DND-41 (cell line): ENCODE measurements around the gene MGAM2.

Experiments used
- ATAC-seq: fragments of 200-7000 bp; cut with Tn5 transposase; 3 replicates; pipeline ENCODE4 v1.9.1; 2021; ENCODE audit warnings: low read depth; ENCODE audit not compliant: insufficient read depth
- DNase-seq: peaks from one replicate; pipeline ENCODE4 v3.0.0-alpha.2; 2020
- H2AFZ ChIP-seq: 2 replicates; pipeline ENCODE4 v1.6.0; 2012; ENCODE audit warnings: low read depth, low read length
- H3K27ac ChIP-seq: 2 replicates; pipeline ENCODE4 v1.5.1; 2012; ENCODE audit warnings: low read length, inconsistent platforms
- H3K27me3 ChIP-seq: fragments of 200-600 bp; sonication (generic); 2 replicates; pipeline ENCODE4 v1.6.0; 2012; ENCODE audit warnings: low read length, mild to moderate bottlenecking, inconsistent platforms; ENCODE audit not compliant: insufficient read depth, poor library complexity
- H3K36me3 ChIP-seq: 2 replicates; pipeline ENCODE4 v1.5.1; 2012; ENCODE audit warnings: low read length, inconsistent platforms; ENCODE audit not compliant: insufficient read depth
- H3K4me1 ChIP-seq: 2 replicates; pipeline ENCODE4 v1.5.1; 2012; ENCODE audit warnings: mild to moderate bottlenecking, low read length; ENCODE audit not compliant: insufficient read depth
- H3K4me2 ChIP-seq: 2 replicates; pipeline ENCODE4 v1.6.0; 2012; ENCODE audit warnings: mild to moderate bottlenecking, moderate library complexity, low read length, inconsistent platforms; ENCODE audit not compliant: insufficient read depth
- H3K4me3 ChIP-seq, 2 experiments: fragments of 200-600 bp in 1 of 2; shearing (Covaris generic) in 1 of 2; 2 replicates each; pipeline ENCODE4 v1.5.1; 2012 to 2016; ENCODE audit warnings: inconsistent platforms in 2 of 2, low read length in 2 of 2, mild to moderate bottlenecking in 2 of 2, low read depth in 1 of 2, moderate library complexity in 1 of 2
- H3K79me2 ChIP-seq: 2 replicates; pipeline ENCODE4 v1.6.0; 2012; ENCODE audit warnings: low read length, inconsistent platforms; ENCODE audit not compliant: insufficient read depth
- H3K9ac ChIP-seq: 2 replicates; pipeline ENCODE4 v1.6.0; 2012; ENCODE audit warnings: low read depth, mild to moderate bottlenecking, inconsistent platforms, low read length, moderate library complexity
- H3K9me3 ChIP-seq: 2 replicates; pipeline ENCODE4 v1.5.1; 2012; ENCODE audit warnings: low read length, moderate library complexity, mild to moderate bottlenecking, inconsistent platforms; ENCODE audit not compliant: insufficient read depth, severe bottlenecking
- H4K20me1 ChIP-seq: 2 replicates; pipeline ENCODE4 v1.6.0; 2012; ENCODE audit warnings: low read length; ENCODE audit not compliant: insufficient read depth
- EZH2 ChIP-seq: IDR thresholded peaks from 3 replicates; pipeline ENCODE4 v1.6.1; 2012; ENCODE audit warnings: borderline replicate concordance, low read depth, mild to moderate bottlenecking, moderate library complexity, low read length, inconsistent platforms; ENCODE audit not compliant: severe bottlenecking
- TF ChIP-seq, protein P1 (sequence below): IDR thresholded peaks from 2 replicates; pipeline ENCODE4 v1.5.1; 2012; ENCODE audit warnings: borderline replicate concordance, low read length, moderate library complexity, mild to moderate bottlenecking; ENCODE audit not compliant: poor library complexity, severe bottlenecking; ENCODE audit errors: extremely low read depth

MGAM2 gene

GRCh38 chr7:142158736-142159496 is 47.4 kb downstream of the MGAM2 start:
- Histone ChIP-seq H3K27ac (no peak overlapping the region), H3K9me3 (no peaks in the 10 kb centered on the region), H3K79me2 (no peaks in the 10 kb centered on the region), H4K20me1 (no peaks in the 10 kb centered on the region), H2AFZ (no peak overlapping the region), H3K9ac (no peak overlapping the region), H3K4me2 (no peak overlapping the region), H3K36me3 (no peaks in the 10 kb centered on the region), H3K4me3 (no peak overlapping the region), H3K27me3 (peaks cover 3% of the 10 kb centered on the region), H3K4me1 (no peaks in the 10 kb centered on the region)
- TF ChIP-seq, protein P1, sequence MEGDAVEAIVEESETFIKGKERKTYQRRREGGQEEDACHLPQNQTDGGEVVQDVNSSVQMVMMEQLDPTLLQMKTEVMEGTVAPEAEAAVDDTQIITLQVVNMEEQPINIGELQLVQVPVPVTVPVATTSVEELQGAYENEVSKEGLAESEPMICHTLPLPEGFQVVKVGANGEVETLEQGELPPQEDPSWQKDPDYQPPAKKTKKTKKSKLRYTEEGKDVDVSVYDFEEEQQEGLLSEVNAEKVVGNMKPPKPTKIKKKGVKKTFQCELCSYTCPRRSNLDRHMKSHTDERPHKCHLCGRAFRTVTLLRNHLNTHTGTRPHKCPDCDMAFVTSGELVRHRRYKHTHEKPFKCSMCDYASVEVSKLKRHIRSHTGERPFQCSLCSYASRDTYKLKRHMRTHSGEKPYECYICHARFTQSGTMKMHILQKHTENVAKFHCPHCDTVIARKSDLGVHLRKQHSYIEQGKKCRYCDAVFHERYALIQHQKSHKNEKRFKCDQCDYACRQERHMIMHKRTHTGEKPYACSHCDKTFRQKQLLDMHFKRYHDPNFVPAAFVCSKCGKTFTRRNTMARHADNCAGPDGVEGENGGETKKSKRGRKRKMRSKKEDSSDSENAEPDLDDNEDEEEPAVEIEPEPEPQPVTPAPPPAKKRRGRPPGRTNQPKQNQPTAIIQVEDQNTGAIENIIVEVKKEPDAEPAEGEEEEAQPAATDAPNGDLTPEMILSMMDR: no peak
- no peak for TF ChIP-seq EZH2
- ATAC-seq (no peak), DNase-seq (no peak)

- H3K9ac ChIP-seq: no peak overlapping the region
- ATAC-seq: no peak
- H3K4me3 ChIP-seq: no peak overlapping the region
- H3K79me2 ChIP-seq: no peaks in the 10 kb centered on the region
- peaks cover 15% of the 10 kb centered on the region for H3K27me3 ChIP-seq
- no peaks in the 10 kb centered on the region for H3K4me1 ChIP-seq
- no peak for DNase-seq
- no peaks in the 10 kb centered on the region for H3K9me3 ChIP-seq
- H4K20me1 ChIP-seq: no peaks in the 10 kb centered on the region
- no peak overlapping the region for H2AFZ ChIP-seq
- H3K36me3 ChIP-seq: no peaks in the 10 kb centered on the region
- no peak overlapping the region for H3K27ac ChIP-seq
- no peak overlapping the region for H3K4me2 ChIP-seq
- TF ChIP-seq EZH2: no peak
- TF ChIP-seq, protein P1: no peak
Observed at GRCh38 chr7:142161921-142162320, 50.4 kb downstream of the MGAM2 start.

DNA sequence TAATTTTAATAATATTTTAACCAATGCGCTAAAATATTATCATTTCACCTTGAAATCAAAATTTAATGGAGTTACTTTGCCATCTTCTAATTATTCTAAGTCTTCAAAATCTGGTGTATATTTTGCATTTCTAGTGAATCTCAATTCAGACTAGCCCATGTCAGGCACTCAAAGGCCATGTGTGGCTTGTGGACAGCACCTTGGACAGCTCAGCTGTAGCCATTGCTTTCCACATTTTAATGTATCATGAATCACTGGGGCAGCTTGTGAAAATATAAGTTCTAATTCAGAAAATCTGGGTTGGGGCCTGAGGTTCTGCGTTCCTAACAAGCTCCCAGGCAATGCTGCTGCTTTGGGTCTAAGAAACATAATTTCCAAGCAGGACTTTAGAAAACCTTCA is 57.2 kb downstream of the MGAM2 start:
- no peaks in the 10 kb centered on the region for H3K79me2 ChIP-seq
- no peaks in the 10 kb centered on the region for H3K4me1 ChIP-seq
- ATAC-seq (no peak), DNase-seq (no peak)
- TF ChIP-seq, protein P1: no peak
- no peak for TF ChIP-seq EZH2
- no peak overlapping the region for H2AFZ ChIP-seq
- no peaks in the 10 kb centered on the region for H4K20me1 ChIP-seq
- H3K27me3 ChIP-seq: peaks cover 12% of the 10 kb centered on the region
- H3K27ac ChIP-seq: no peak overlapping the region
- no peak overlapping the region for H3K9ac ChIP-seq
- H3K4me3 ChIP-seq: no peak overlapping the region
- H3K36me3 ChIP-seq: no peaks in the 10 kb centered on the region
- H3K9me3 ChIP-seq: no peaks in the 10 kb centered on the region
- no peak overlapping the region for H3K4me2 ChIP-seq
